Measurements from ENCODE around the gene CLEC11A. TPM values are rescaled to one million over a fixed set of nuclear protein-coding genes. Genes with fewer than 3 reads are reported as not detected.

Gene CLEC11A, protein sequence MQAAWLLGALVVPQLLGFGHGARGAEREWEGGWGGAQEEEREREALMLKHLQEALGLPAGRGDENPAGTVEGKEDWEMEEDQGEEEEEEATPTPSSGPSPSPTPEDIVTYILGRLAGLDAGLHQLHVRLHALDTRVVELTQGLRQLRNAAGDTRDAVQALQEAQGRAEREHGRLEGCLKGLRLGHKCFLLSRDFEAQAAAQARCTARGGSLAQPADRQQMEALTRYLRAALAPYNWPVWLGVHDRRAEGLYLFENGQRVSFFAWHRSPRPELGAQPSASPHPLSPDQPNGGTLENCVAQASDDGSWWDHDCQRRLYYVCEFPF
- polyA plus RNA-seq (2014; cell fraction: cytosol; rRNA removed): 15.4 and 21.5 TPM in 2 replicates
- 30.9 and 44.3 TPM in 2 replicates for polyA plus RNA-seq (2014; cell fraction: nucleus; rRNA removed)

DNA sequence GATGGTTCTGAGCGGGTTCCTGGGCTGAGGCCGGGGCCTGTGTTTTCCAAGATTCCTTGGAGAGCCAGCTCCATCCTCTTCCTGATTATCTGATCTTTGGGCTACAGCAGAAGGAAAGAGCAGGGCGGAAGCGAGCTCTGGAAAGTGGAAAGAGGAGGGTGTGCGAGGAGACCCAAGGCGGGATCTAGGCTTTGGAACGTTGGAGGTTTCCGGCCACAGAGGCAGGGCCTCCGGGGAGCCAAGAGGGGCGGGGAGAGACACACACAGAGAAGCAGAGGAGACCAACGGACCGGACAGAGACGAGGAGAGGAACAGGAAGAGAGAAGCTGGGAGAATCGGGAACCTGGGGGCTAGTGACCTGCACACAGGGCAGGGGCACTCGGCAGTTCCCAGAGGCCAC lies at the start of gene CLEC11A:
Gene CLEC11A, plus strand, starts transcription at position 296 of the 400 bp plus-strand sequence. CDS start 162 bp downstream, outside the sequence.
- peak; percentile 55 for DNase-seq (ENCODE audit: low spot score)

DNA sequence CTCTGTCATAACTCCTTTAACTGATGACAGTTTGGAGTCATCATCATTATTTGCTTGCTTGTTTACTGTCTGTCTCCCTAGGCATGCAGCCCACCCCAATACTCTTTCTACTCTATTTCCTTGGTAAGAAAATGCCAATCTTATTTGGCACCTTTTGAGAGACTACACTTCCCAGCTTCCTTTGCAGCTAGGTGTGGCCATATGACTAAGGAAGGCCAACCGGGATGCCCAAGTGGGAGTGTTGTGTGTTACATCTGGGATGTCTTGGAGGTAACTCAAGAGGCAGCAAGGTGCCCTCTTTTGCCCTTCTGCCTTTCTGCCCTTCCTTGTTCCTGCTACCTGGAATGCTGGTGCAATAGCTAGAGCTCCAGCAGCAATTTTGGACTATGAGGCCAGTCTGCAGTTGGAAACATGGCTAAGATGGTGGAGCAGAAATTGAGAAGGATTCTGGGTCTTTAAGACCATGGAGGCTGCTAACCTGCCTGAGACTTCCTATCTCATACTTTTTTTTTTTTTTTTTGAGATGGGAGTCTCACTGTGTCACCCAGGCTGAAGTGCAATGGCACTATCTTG lies 46.5 kb upstream of the CLEC11A start:
- DNase-seq (ENCODE audit: low spot score): no peak

DNA sequence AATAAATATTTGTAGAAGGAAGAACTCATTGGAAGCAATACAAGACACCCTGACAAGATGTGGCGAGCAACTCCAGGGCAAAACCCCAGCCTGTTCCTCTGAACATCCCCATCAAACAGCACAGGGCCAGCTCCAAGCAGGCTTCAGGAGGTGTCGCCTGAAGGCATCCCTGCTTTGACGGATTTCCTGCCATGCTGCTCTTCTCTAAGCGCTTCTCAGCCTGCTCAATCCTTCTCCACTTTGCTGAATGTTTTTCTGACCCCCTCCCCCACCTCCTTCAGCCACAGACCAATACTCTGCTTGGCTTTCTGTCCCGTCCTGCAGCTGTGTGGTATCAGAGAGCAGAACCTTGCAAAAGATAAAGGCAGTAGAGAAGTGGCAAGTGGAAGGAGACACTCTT lies 45.5 kb upstream of the CLEC11A start:
- DNase-seq (ENCODE audit: low spot score): no peak

DNA sequence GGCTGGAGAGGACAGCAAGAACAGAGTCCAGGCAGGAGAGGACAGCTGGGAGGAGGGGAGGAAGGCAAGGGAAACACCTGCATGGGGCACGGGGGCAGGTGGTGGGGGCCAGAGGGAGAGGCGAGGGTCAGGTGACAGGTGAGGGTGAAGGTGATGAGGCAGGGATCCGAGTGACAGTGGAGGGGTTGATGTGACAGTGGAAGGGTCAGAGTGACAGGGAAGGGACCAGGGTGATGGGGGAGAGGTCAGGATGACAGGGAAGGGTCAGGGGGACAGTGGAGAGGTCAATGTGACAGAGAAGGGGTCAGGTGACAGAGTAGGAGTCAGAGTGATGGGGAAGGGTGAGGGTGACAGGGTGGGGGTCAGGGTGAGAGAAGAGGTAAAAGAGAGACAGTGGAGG lies 44.8 kb upstream of the CLEC11A start:
- no peak for DNase-seq (ENCODE audit: low spot score)

DNA sequence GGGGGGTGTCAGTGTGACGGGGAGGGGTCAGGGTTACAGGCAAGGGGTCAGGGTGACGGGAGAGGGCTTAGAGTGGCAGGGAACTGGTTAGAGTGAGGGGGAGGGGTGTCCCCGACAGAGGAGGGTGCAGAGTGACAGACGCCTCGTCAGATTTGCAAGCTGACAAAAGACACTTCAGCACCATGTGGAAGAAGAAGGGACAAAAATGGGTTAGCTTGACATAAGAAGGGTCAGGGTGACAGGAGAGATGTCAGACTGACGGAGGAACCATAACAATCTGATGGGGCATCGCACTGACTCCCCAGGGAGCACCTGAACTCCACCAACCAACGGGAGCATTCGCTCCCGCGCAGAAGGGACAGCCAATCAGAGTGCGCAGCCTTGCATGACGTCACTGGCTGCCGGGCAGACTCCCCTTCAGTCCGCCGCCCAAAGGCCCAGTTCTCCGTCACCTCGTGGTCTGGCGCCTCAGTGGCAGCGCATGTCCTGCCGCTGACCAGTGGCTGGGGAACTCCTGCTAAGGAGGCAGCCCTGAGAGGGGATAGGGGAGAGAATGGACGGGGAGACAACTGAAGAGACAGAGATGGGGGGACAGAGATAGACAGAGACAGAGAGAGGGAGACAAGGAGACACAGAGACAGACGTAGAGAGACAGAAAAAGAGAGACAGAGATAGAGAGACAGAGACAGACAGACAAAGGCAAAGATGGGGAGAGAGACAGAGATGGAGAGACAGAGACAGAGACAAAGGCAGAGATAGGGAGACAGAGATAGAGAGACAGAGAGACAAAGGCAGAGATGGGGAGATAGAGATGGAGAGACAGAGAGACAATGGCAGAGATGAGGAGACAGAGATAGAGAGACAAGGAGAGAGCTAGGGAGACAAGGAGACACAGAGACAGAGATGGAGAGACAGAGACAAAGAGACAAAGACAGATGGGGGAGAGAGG lies 43.7 kb upstream of the CLEC11A start:
- DNase-seq (ENCODE audit: low spot score): peak; percentile 72

DNA sequence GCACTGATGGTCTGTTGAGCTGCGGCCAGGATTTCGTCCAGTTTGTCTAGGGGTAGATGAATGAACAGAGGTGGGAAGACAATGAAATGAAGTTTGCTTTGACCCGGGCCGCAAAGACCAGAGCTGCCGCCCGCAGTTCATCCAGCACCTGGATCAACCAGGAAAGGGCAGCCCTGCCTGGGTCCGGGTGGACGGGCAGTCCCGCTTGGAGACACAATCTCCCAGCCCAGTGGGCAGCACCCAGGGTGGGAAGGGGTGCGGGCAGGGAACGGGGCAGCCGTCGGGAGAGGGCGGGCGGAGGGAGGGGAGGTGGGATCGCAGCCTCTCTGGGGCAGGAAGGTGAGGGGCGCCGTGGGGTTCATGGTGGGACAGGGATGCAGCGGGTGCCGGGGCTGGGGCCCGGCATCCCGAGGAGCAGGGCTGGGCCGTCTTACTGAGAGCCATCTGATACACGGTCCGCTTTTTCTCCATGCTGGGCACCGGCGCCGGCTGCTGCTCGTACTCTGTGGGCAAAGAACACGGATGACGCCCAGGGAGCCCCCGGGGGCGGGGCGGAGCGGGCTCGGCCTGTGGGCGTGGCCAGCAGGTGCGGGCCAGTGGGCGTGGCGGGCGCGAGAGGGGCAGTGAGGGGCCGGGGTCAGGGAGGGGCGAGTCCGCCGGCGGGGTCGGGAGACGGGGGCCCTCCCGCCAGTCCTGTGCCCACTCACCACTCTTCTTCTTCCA lies 36.7 kb upstream of the CLEC11A start:
- no peak for DNase-seq (ENCODE audit: low spot score)

DNA sequence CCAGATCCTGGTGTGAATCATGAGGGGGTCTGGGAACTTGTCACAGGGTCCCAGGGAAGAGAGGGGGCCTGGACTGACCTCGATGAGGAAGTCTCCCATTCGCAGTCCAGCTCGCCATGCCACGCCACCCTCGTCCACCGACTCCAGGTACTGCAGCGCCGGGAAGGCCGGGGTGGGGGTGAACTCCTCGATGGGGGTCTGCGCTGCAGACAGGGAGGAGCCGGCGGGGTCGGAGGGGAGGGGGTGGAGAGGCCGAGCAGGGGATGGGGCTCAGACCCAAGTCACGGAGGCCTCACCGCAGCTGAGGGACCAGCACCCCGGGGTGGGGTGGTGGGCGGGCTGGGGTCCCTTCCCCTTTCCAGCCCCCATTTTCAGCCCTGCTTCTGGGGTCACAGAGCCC lies 34.4 kb upstream of the CLEC11A start:
- no peak for DNase-seq (ENCODE audit: low spot score)

DNA sequence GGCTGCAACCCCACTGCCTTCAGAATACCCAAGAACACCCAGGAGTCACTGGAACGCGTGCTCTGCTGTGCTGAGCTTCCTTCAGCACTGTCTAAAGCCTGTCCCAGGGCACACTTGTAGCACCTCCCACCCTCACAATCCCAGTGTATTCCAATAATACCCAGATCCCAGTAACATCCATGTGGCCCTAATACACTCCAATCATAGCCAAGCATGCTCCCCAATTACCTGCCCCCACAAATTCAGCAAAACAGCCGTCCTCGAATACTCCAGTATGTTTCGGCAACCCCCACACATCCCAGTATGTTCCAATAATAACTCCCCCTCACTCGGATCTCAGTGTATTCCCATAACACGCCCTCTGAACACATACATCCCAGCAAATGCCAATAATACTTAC lies 32.7 kb upstream of the CLEC11A start:
- DNase-seq (ENCODE audit: low spot score): no peak

GRCh38 chr19:50693064-50693975 lies 29.8 kb upstream of the CLEC11A start:
- peak; percentile 14 for DNase-seq (ENCODE audit: low spot score)

DNA sequence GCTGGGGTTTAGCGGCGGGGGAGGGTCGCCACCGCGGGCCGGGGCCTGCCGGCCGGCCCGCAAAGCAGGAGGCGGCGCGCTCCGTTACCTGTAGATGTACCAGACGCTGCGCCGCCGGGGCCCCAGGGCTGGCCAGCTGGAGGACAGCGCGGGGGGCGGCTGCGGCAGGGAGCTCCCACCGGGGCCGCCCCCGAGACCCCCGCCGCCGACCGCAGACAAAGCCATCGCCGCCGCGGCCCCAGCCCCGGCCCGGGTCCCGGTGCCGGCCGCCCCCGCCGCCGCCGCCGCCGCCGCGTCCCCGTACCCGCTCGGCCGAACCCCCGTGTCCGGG lies 28.4 kb upstream of the CLEC11A start:
- no peak for DNase-seq (ENCODE audit: low spot score)

- peak; percentile 73 for DNase-seq (ENCODE audit: low spot score)
These were observed 27.7 kb upstream of the CLEC11A start for GRCh38 chr19:50695251-50696093.

DNA sequence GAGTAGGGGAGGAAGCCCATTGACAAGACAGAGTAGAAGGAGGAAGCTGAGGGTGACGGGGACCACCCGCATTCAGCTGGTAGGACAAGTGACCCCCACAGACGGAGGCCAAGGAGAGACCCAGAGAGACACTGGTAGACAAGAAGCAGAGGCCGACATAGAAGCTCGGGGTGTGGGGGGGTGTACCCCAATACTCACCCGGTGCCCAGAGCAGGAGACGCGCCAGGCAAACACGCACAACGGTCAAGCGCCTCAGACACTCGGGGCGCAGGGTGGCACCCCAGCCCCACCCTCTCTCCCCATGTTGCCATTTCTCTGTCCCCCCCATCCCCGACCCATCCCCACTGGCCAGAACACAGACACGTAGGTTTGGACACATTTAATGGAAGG lies 27.1 kb upstream of the CLEC11A start:
- DNase-seq (ENCODE audit: low spot score): no peak

- DNase-seq (ENCODE audit: low spot score): no peak
These were observed 25.6 kb upstream of the CLEC11A start for GRCh38 chr19:50697414-50698124.

DNA sequence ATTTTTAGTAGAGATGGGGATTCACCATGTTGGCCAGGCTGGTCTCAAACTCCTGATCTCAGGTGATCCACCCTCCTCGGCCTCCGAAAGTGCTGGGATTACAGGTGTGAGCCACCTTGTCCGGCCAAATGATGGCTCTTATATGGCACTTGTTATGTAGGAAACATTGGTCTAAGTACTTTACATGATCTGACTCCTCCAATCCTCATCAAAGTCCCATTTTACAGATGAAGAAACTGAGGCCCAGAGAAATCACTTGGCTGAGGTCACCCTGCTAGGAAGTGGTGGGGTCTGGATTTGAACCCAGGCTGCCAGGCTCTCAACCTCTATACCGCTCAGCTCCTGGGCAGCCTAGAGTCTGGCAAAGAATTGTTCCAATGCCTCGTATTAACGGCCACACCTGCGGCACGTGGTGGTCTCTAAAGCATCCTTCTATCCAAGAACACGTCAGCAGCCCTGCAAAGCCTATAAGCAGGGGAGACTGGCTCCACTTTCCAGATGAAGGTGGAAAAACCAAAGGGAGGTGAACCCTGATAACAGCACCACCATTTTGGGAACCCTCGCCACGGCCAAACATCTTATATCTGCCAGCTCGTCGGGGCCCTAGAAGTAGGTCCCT lies 21.7 kb upstream of the CLEC11A start:
- DNase-seq (ENCODE audit: low spot score): no peak

- no peak for DNase-seq (ENCODE audit: low spot score)
These were observed 20.9 kb upstream of the CLEC11A start for GRCh38 chr19:50702158-50702870.

DNA sequence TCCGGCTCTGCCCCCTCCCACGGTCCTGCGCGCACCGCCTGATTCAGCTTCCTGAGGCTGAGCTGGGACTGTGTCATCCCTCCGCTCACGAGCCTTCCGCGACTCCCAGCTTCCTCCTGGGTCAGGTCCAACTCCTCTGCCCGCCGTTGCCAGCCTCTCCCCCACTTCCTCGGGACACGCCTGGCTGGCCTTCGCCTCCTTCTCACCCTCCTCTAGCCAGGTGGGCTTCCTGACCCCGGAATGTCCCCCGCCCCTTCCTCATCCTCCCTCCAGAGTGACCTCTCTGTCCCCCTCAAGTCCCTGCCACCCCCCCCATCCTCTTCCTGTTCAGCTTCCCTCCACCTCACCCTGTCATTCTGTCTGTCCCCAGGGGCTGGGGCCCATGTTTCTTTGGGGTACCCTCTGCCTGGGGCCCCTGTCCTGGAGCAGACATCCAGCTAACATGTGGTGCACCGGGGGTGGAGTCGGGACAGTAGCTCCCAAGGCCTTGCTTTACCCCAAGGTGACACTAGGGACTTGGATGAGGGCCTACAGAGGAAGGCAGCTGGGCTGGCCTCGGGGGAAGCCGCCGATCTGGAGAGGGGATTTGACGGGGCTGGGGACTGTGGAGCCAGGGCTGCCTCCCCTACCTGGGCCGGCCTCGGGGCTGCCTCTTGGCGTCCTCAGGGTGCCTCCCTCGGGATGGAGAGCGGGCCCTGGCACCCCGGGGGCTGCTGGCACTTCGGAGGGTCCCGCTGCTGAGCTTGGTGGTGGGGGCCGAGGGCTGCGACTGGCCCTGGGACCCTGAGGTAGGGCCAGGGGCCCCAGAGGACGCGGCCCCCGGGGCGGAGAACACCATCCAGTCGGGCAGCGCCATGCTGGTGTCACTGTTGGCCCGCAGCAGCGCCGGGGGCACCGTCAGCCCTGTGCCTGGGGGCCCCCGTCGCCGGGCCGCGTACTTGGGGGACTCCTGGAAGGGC lies 20.0 kb upstream of the CLEC11A start:
- DNase-seq (ENCODE audit: low spot score): no peak
